ENCODE measurements around the gene UBE2K. TPM values are rescaled to one million over a fixed set of nuclear protein-coding genes. Genes with fewer than 3 reads are reported as not detected.

Gene UBE2K, protein sequence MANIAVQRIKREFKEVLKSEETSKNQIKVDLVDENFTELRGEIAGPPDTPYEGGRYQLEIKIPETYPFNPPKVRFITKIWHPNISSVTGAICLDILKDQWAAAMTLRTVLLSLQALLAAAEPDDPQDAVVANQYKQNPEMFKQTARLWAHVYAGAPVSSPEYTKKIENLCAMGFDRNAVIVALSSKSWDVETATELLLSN
- total RNA-seq = 15.6 and 16.1 TPM in 2 replicates

DNA sequence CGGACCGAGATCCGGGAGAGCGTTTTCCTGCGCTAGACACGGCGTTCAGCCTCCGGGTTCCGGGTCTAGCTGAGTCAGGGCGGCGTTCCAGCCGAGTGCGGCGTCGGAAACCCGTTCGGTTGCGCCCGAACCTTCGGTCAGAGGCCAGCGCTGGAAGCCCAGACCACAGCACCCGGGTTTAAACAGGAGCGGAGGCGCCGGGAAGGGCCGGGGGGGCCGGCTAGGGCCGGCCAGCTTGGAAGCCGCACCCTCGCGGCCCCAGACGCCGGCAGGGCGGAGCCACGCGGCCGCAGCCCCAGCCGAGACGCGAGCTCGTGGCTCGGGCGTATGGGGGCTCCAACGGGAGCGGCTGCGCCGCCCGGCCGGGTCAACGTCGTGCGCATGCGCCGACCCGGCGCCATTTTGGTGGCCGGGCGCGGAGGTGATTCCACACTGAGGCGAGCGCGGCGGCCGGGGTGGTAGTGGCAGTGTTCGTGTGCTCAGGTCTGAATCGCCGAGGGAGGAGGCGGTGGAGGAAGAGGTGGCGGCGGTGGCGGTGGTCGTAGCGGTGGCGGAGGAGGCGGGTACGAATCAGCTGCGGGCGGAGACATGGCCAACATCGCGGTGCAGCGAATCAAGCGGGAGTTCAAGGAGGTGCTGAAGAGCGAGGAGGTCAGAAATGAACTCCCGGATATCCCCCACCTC, at the start of gene UBE2K:
TSS of gene UBE2K (plus strand) at position 397 of the 684 bp plus-strand sequence. CDS start at position 589, 192 bp downstream.

Other genes starting within 250 kb of the UBE2K start
- gene RPL9, start 239.2 kb upstream of the UBE2K start, total RNA-seq = 2,112 and 2,342 TPM in 2 replicates
- gene LIAS, start 239.1 kb upstream of the UBE2K start, total RNA-seq = 4.6 and 5.0 TPM in 2 replicates
- gene UGDH, start 170.7 kb upstream of the UBE2K start, total RNA-seq = 274 and 365 TPM in 2 replicates
- gene SMIM14, start 59.3 kb upstream of the UBE2K start, total RNA-seq = 85.2 and 104 TPM in 2 replicates